Spleen (tissue), 11 donors: ENCODE data around the gene NTF4. TPM values are rescaled to one million over a fixed set of nuclear protein-coding genes. Genes with fewer than 3 reads are reported as not detected.

Experiments
- DNase-seq: peaks from one replicate; pipeline ENCODE4 v3.0.0-alpha.2; 2020
- H3K27ac ChIP-seq, 8 donors: fragments of 200-600 bp; sonication (generic) in 7 of 8; 1 replicate in 4 of 8; 2 replicates in 4 of 8; pipeline versions ENCODE4 v1.5.0 to v1.8.0; 2016 to 2021; ENCODE audit warnings: inconsistent platforms in 4 of 8, mild to moderate bottlenecking in 4 of 8, moderate library complexity in 1 of 8
- H3K27me3 ChIP-seq, 7 donors: fragments of 200-600 bp; sonication (generic) in 6 of 7; replicated peaks in 1 of 7; 1 replicate in 4 of 7; 2 replicates in 3 of 7; pipeline versions ENCODE4 v1.5.0 to v1.8.0; 2016 to 2021; ENCODE audit warnings: inconsistent platforms in 3 of 7, mild to moderate bottlenecking in 1 of 7
- H3K36me3 ChIP-seq, 6 donors: fragments of 200-600 bp; sonication (generic) in 5 of 6; 1 replicate in 4 of 6; 2 replicates in 2 of 6; pipeline versions ENCODE4 v1.5.0 to v1.8.0; 2016 to 2021; ENCODE audit warnings: inconsistent platforms in 2 of 6
- H3K4me1 ChIP-seq, 6 donors: fragments of 200-600 bp; sonication (generic) in 5 of 6; 1 replicate in 3 of 6; 2 replicates in 3 of 6; pipeline versions ENCODE4 v1.5.0 to v1.8.0; 2016 to 2021; ENCODE audit warnings: inconsistent platforms in 3 of 6
- H3K4me3 ChIP-seq, 8 donors: fragments of 200-600 bp; sonication (generic) in 7 of 8; 1 replicate in 4 of 8; 2 replicates in 4 of 8; pipeline versions ENCODE4 v1.5.0 to v1.8.0; 2016 to 2021; ENCODE audit warnings: inconsistent platforms in 4 of 8, mild to moderate bottlenecking in 4 of 8, moderate library complexity in 2 of 8
- H3K9me3 ChIP-seq, 8 donors: fragments of 200-600 bp; sonication (generic) in 7 of 8; 1 replicate in 4 of 8; 2 replicates in 4 of 8; pipeline versions ENCODE4 v1.5.0 to v1.8.0; 2016 to 2021; ENCODE audit warnings: inconsistent platforms in 4 of 8
- CTCF ChIP-seq, 11 experiments: fragments of 200-600 bp in 7 of 11; fragments of 450-650 bp in 4 of 11; sonication (generic) in 4 of 11; IDR thresholded peaks in 8 of 11; conservative IDR thresholded peaks in 3 of 11; 1 replicate in 7 of 11; 2 replicates in 4 of 11; pipeline versions ENCODE4 v1.4.0 to v1.8.0; 2016 to 2021; ENCODE audit warnings: antibody characterized with exemption in 11 of 11, inconsistent platforms in 4 of 11, mild to moderate bottlenecking in 1 of 11
- POLR2A ChIP-seq, 3 donors: fragments of 450-650 bp; IDR thresholded peaks; one replicate each; pipeline ENCODE4 v1.5.1; 2017; ENCODE audit warnings: antibody characterized with exemption in 3 of 3, mild to moderate bottlenecking in 1 of 3
- POLR2AphosphoS5 ChIP-seq, 3 donors: sonication (generic); formaldehyde crosslinking; IDR thresholded peaks; one replicate each; pipeline ENCODE4 v1.5.1; 2017; ENCODE audit warnings: antibody characterized with exemption in 3 of 3
- WGBS, 5 donors: extraction: QIAGEN DNeasy Blood & Tissue Kit in 3 of 5; methylation state at CpG; one replicate each; pipeline versions ENCODE4 v1.1.5 to v1.1.7; 2013 to 2018; 5-methylcytosine and 5-hydroxymethylcytosine counted together
- intact Hi-C: fragments of 100-400 bp; cut with DNase I; formaldehyde crosslinking; loops from one replicate; pipeline ENCODE4 v1.15.0; 2023; ENCODE audit warnings: low total_unique reads
- polyA plus RNA-seq, 3 donors: library from polyadenylated mRNA; stranded (reverse); fragments of 200-250 nt; gene quantifications; one replicate each; pipeline ENCODE4 v1.2.1, GENCODE V29; 2013
- total RNA-seq, 7 donors: library from RNA; depleted of rRNA in 3 of 7; stranded (reverse); fragments of >200 nt in 3 of 7; fragmentation: NEBNext Ultra II Directional in 4 of 7; extraction: Animal tissue kit (Norgen Biotek cat#: 25700) in 4 of 7; gene quantifications; one replicate each; pipeline versions ENCODE4 v1.1.0 to v1.2.1, GENCODE V29; 2016 to 2021
- donor health status: healthy with polysubstance abuse.
- donor health status: DM: no; HTN: no; CAD: no; lungs with moderate emphysema.
- donor health status: DM: no; HTN: no; CAD: no.
- donor health status: Bipolar disorder and iron deficiency.
- donor health status: healthy.
- donor health status: DM: no; HTN: no; CAD: no.
- donor health status: DM: yes; HTN: yes; CAD: no.

Gene NTF4
- total and polyA plus RNA-seq, 10 donors, result not detected

- no peak for DNase-seq
- WGBS, 5 donors, result 62 to 68% (median 64%) methylated on average over 22 to 23 of the region's 23 CpGs
- intact Hi-C loops, result no loop called here
- Histone ChIP-seq H3K4me1 (peaks cover 0 to 16% (median 6%) of the 10 kb centered on the region in 6 donors), H3K9me3 (peaks cover 0 to 4% (median 0%) of the 10 kb centered on the region in 8 donors), H3K4me3 (no peak overlapping the region), H3K36me3 (no peaks in the 10 kb centered on the region), H3K27ac (no peak overlapping the region), H3K27me3 (peaks cover 0 to 82% (median 52%) of the 10 kb centered on the region in 7 donors)
- TF ChIP-seq CTCF (IDR thresholded peaks at IDR 0.05 in 8 of 11, conservative IDR thresholded peaks at IDR 0.05 in 3 of 11), result peak in 1 of 11 experiments; percentile 14
- no peak for TF ChIP-seq POLR2AphosphoS5 (IDR thresholded peaks at IDR 0.05)
Measured at GRCh38 chr19:49073514-49074378, 9.1 kb upstream of the NTF4 start.

GRCh38 chr19:49071860-49072547 lies 7.4 kb upstream of the NTF4 start:
- TF ChIP-seq CTCF (IDR thresholded peaks at IDR 0.05 in 8 of 11, conservative IDR thresholded peaks at IDR 0.05 in 3 of 11) (no peak), POLR2AphosphoS5 (IDR thresholded peaks at IDR 0.05) (no peak), POLR2A (IDR thresholded peaks at IDR 0.05) (no peak)
- intact Hi-C loops, result no loop called here
- peaks cover 0 to 4% (median 0%) of the 10 kb centered on the region in 8 donors for H3K9me3 ChIP-seq
- peak overlapping the region in 3 of 8 donors; percentile 3 to 38 (median 3) for H3K4me3 ChIP-seq
- peaks cover 0 to 94% (median 56%) of the 10 kb centered on the region in 7 donors for H3K27me3 ChIP-seq
- DNase-seq, result no peak
- no peak overlapping the region for H3K27ac ChIP-seq
- H3K4me1 ChIP-seq, result peaks cover 0 to 16% (median 6%) of the 10 kb centered on the region in 6 donors
- no peaks in the 10 kb centered on the region for H3K36me3 ChIP-seq
- 9 to 14% (median 11%) methylated on average over 20 to 93 of the region's 93 CpGs for WGBS, 5 donors

GRCh38 chr19:49070416-49070815 lies 5.8 kb upstream of the NTF4 start:
- Histone ChIP-seq H3K9me3 (peaks cover 0 to 4% (median 0%) of the 10 kb centered on the region in 8 donors), H3K4me3 (no peak overlapping the region), H3K36me3 (no peaks in the 10 kb centered on the region), H3K27ac (no peak overlapping the region), H3K27me3 (peaks cover 0 to 100% (median 70%) of the 10 kb centered on the region in 7 donors), H3K4me1 (peaks cover 0 to 16% (median 6%) of the 10 kb centered on the region in 6 donors)
- TF ChIP-seq CTCF (IDR thresholded peaks at IDR 0.05 in 8 of 11, conservative IDR thresholded peaks at IDR 0.05 in 3 of 11) (no peak), POLR2A (IDR thresholded peaks at IDR 0.05) (no peak), POLR2AphosphoS5 (IDR thresholded peaks at IDR 0.05) (no peak)
- 96 to 97% (median 97%) methylated on average over 21 of the region's 21 CpGs for WGBS, 5 donors
- no peak for DNase-seq
- intact Hi-C loops, result no loop called here

- Histone ChIP-seq H3K9me3 (peaks cover 0 to 4% (median 0%) of the 10 kb centered on the region in 8 donors), H3K4me1 (peaks cover 0 to 26% (median 12%) of the 10 kb centered on the region in 6 donors), H3K36me3 (no peaks in the 10 kb centered on the region), H3K4me3 (no peak overlapping the region), H3K27ac (no peak overlapping the region), H3K27me3 (peaks cover 0 to 100% (median 76%) of the 10 kb centered on the region in 7 donors)
- no peak for DNase-seq
- intact Hi-C loops, result no loop called here
- WGBS, 5 donors, result 87 to 95% (median 92%) methylated on average over 9 of the region's 9 CpGs
- no peak for TF ChIP-seq POLR2A (IDR thresholded peaks at IDR 0.05)
- TF ChIP-seq POLR2AphosphoS5 (IDR thresholded peaks at IDR 0.05), result no peak
- TF ChIP-seq CTCF (IDR thresholded peaks at IDR 0.05 in 8 of 11, conservative IDR thresholded peaks at IDR 0.05 in 3 of 11), result no peak
Measured at GRCh38 chr19:49069026-49069425, 4.4 kb upstream of the NTF4 start.
